ENCODE measurements around the gene SOBP. TPM values are rescaled to one million over a fixed set of nuclear protein-coding genes. Genes with fewer than 3 reads are reported as not detected.

SOBP gene
- total and polyA plus RNA-seq, 2 donors (not counting 1 experiment from before 2014, with no cell fraction given): 2.7 to 6.3 TPM

DNA sequence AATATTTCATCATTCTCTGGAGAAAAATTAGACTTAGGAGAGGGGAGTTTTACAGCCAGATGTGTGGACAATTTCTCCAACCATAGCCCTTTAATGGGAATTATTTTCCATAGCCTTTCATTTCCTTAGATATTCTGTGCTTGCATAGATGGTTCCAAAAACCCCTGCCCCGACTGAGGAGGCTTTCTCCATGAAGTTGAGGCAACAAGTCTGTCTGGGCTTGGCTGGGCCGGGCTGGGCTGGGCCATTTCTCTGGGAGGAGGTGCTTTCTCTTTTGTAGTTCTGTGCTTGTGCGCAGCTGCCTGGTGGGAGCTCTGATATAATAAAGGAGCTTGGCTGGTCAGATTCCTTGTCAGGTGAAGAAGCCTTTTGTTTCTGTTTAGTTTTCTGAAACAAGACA is 71.4 kb downstream of the SOBP start:
- H3K27me3 ChIP-seq (ENCODE audit: control insufficient read depth, insufficient read depth, low read length): no peaks in the 10 kb centered on the region
- H3K9me3 ChIP-seq (ENCODE audit: control insufficient read depth, insufficient read depth, low read depth, low read length): no peaks in the 10 kb centered on the region
- no peaks in the 10 kb centered on the region for H4K20me1 ChIP-seq (ENCODE audit: control insufficient read depth, extremely low read depth, insufficient read depth, low read length)
- H3K4me2 ChIP-seq (ENCODE audit: extremely low read depth, insufficient read depth, low read length): no peak overlapping the region
- no peaks in the 10 kb centered on the region for H3K79me2 ChIP-seq (ENCODE audit: control insufficient read depth, insufficient read depth, low read length)
- no peaks in the 10 kb centered on the region for H3K36me3 ChIP-seq (ENCODE audit: control insufficient read depth, insufficient read depth, low read length)
- DNase-seq (ENCODE audit: low read depth in 2 of 2): no peak
- no peak overlapping the region for H3K4me3 ChIP-seq (replicated peaks in 1 of 4; ENCODE audit: control extremely low read depth in 1 of 4, insufficient read depth in 1 of 4, low read depth in 3 of 4, low read length in 4 of 4)
- no peak overlapping the region for H3K9ac ChIP-seq (ENCODE audit: insufficient read depth, low read length)
- H2AFZ ChIP-seq (ENCODE audit: low read length): no peak overlapping the region
- no peaks in the 10 kb centered on the region for H3K4me1 ChIP-seq (ENCODE audit: control insufficient read depth, extremely low read depth, insufficient read depth, low read length)
- TF ChIP-seq, protein P1, sequence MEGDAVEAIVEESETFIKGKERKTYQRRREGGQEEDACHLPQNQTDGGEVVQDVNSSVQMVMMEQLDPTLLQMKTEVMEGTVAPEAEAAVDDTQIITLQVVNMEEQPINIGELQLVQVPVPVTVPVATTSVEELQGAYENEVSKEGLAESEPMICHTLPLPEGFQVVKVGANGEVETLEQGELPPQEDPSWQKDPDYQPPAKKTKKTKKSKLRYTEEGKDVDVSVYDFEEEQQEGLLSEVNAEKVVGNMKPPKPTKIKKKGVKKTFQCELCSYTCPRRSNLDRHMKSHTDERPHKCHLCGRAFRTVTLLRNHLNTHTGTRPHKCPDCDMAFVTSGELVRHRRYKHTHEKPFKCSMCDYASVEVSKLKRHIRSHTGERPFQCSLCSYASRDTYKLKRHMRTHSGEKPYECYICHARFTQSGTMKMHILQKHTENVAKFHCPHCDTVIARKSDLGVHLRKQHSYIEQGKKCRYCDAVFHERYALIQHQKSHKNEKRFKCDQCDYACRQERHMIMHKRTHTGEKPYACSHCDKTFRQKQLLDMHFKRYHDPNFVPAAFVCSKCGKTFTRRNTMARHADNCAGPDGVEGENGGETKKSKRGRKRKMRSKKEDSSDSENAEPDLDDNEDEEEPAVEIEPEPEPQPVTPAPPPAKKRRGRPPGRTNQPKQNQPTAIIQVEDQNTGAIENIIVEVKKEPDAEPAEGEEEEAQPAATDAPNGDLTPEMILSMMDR (conservative IDR thresholded peaks at IDR 0.05 in 1 of 2, IDR thresholded peaks at IDR 0.05 in 1 of 2; ENCODE audit: low read depth in 1 of 2, low read length in 2 of 2): no peak
- TF ChIP-seq EZH2 (IDR thresholded peaks at IDR 0.05; ENCODE audit: low read length, missing control alignments): no peak
- H3K27ac ChIP-seq (ENCODE audit: insufficient read depth, low read length): no peak overlapping the region

DNA sequence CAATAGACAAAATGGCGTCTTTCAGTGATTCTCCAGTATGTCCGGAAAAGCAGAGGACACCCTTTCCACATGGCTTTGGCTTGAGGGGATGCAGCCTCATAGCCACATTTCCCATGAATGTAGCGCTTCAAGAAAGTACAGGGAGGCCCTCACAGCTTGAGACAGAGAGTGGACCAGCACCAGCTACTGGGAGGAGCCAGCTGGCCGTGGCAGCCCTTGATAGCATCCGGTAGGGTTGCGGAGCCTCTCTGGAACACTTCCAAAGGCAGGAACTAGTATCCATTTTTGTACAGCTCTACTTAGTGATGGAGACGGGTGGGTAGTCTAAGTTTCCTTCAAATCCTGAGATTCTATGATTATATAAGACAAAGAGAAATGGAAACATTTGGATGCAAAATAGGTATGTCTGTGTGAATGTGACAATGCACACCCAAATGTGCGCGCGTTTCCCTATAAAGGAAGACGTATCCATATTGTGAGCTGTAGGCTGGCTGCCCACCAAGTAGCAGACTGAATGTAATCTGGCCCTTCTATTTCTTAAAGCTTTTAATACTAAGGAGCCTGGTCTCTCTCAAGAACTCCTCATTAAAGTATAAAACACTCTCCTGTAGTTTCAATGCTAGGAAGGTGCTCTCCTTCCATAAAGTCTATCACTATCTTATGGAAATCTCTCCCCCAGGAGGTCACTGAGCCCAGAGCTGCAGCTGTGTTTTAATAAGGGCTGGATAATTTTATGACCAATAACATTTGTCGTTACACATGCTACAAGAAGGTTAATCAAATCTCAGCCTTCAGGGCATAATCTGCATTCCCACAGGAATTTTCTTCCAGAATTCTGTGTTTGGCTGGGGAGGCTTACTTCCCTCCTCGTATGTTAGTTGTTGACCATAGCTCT is 74.0 kb downstream of the SOBP start:
- no peak overlapping the region for H3K4me2 ChIP-seq (ENCODE audit: extremely low read depth, insufficient read depth, low read length)
- H3K9me3 ChIP-seq (ENCODE audit: control insufficient read depth, insufficient read depth, low read depth, low read length): no peaks in the 10 kb centered on the region
- H4K20me1 ChIP-seq (ENCODE audit: control insufficient read depth, extremely low read depth, insufficient read depth, low read length): no peaks in the 10 kb centered on the region
- H3K36me3 ChIP-seq (ENCODE audit: control insufficient read depth, insufficient read depth, low read length): no peaks in the 10 kb centered on the region
- H3K4me1 ChIP-seq (ENCODE audit: control insufficient read depth, extremely low read depth, insufficient read depth, low read length): no peaks in the 10 kb centered on the region
- H3K9ac ChIP-seq (ENCODE audit: insufficient read depth, low read length): no peak overlapping the region
- no peak overlapping the region for H3K4me3 ChIP-seq (replicated peaks in 1 of 4; ENCODE audit: control extremely low read depth in 1 of 4, insufficient read depth in 1 of 4, low read depth in 3 of 4, low read length in 4 of 4)
- no peaks in the 10 kb centered on the region for H3K79me2 ChIP-seq (ENCODE audit: control insufficient read depth, insufficient read depth, low read length)
- H3K27ac ChIP-seq (ENCODE audit: insufficient read depth, low read length): no peak overlapping the region
- H2AFZ ChIP-seq (ENCODE audit: low read length): no peak overlapping the region
- TF ChIP-seq, protein P1 (conservative IDR thresholded peaks at IDR 0.05 in 1 of 2, IDR thresholded peaks at IDR 0.05 in 1 of 2; ENCODE audit: low read depth in 1 of 2, low read length in 2 of 2): no peak
- TF ChIP-seq EZH2 (IDR thresholded peaks at IDR 0.05; ENCODE audit: low read length, missing control alignments): no peak
- DNase-seq (ENCODE audit: low read depth in 2 of 2): no peak
- H3K27me3 ChIP-seq (ENCODE audit: control insufficient read depth, insufficient read depth, low read length): no peaks in the 10 kb centered on the region

DNA sequence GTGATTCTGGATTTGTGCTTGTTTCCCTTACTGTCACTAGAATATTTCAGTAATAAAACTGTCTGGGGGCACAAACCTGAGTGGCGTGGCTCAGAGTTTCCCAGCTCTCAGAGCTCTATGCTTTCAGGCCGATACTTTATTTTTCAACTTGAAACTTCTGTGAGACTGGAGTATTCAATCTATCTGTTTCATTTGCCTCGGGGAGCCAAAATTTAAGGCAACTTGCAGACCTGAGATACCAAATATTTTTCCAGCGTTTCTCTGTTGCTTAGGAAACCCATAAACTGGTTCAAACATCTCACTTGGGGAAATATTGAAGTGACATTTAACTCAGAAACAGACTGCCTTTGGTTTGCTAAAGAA is 74.7 kb downstream of the SOBP start:
- H3K9ac ChIP-seq (ENCODE audit: insufficient read depth, low read length): no peak overlapping the region
- H3K27ac ChIP-seq (ENCODE audit: insufficient read depth, low read length): no peak overlapping the region
- no peaks in the 10 kb centered on the region for H4K20me1 ChIP-seq (ENCODE audit: control insufficient read depth, extremely low read depth, insufficient read depth, low read length)
- H3K4me1 ChIP-seq (ENCODE audit: control insufficient read depth, extremely low read depth, insufficient read depth, low read length): no peaks in the 10 kb centered on the region
- no peak overlapping the region for H3K4me2 ChIP-seq (ENCODE audit: extremely low read depth, insufficient read depth, low read length)
- no peaks in the 10 kb centered on the region for H3K9me3 ChIP-seq (ENCODE audit: control insufficient read depth, insufficient read depth, low read depth, low read length)
- H2AFZ ChIP-seq (ENCODE audit: low read length): no peak overlapping the region
- TF ChIP-seq EZH2 (IDR thresholded peaks at IDR 0.05; ENCODE audit: low read length, missing control alignments): no peak
- TF ChIP-seq, protein P1 (conservative IDR thresholded peaks at IDR 0.05 in 1 of 2, IDR thresholded peaks at IDR 0.05 in 1 of 2; ENCODE audit: low read depth in 1 of 2, low read length in 2 of 2): no peak
- H3K36me3 ChIP-seq (ENCODE audit: control insufficient read depth, insufficient read depth, low read length): no peaks in the 10 kb centered on the region
- no peak overlapping the region for H3K4me3 ChIP-seq (replicated peaks in 1 of 4; ENCODE audit: control extremely low read depth in 1 of 4, insufficient read depth in 1 of 4, low read depth in 3 of 4, low read length in 4 of 4)
- no peaks in the 10 kb centered on the region for H3K79me2 ChIP-seq (ENCODE audit: control insufficient read depth, insufficient read depth, low read length)
- no peaks in the 10 kb centered on the region for H3K27me3 ChIP-seq (ENCODE audit: control insufficient read depth, insufficient read depth, low read length)
- DNase-seq (ENCODE audit: low read depth in 2 of 2): no peak
